ENCODE results near the gene PPP1R15A. TPM values are rescaled to one million over a fixed set of nuclear protein-coding genes. Genes with fewer than 3 reads are reported as not detected.
"Not testable (repeated sequence)": the region's sequence is repeated elsewhere in the genome, so short reads cannot be mapped to it uniquely, and the experiment has no call there.

Gene PPP1R15A
- polyA plus RNA-seq, 1 donor (not counting 4 experiments of a cell fraction or from before 2014, with no cell fraction given), result 36.6 TPM

DNA sequence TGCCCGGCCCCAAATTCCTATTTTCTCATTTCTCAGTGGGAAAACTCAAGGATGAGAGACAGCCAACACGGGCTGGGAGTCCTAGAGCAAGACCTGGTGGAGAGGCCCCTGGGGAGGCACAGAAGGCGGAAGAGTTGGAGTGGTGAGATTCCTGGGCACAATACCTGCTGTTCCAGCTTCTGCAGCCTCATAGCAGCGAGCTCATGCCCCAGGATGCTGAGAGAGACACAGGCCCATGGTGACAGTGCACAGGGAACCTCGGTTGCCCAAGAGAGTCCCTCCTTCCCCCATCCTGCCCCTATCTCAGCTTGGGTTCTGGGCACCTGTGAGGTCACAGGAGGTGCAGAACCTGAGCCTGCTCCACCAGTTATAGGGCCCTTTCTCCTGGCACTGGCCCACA is 25.0 kb downstream of the PPP1R15A start:
- no peak for FAIRE-seq
- Histone ChIP-seq H4K20me1 (ENCODE audit: control insufficient read depth, extremely low read depth, insufficient read depth, low read length) (no peaks in the 10 kb centered on the region), H3K4me3 (ENCODE audit: control insufficient read depth in 2 of 3, extremely low read depth in 1 of 3, insufficient read depth in 2 of 3, low read depth in 1 of 3, low read length in 3 of 3) (no peak overlapping the region), H3K36me3 (ENCODE audit: control insufficient read depth in 2 of 2, extremely low read depth in 1 of 2, insufficient read depth in 2 of 2, low read length in 2 of 2) (no peaks in the 10 kb centered on the region), H3K4me2 (ENCODE audit: control insufficient read depth, extremely low read depth, insufficient read depth, low read depth, low read length) (no peak overlapping the region), H3K79me2 (ENCODE audit: control insufficient read depth, insufficient read depth, low read length) (peaks cover 7% of the 10 kb centered on the region), H3K4me1 (ENCODE audit: control insufficient read depth, extremely low read depth, insufficient read depth, low read length) (peaks cover 6% of the 10 kb centered on the region), H3K27me3 (ENCODE audit: control insufficient read depth, extremely low read depth, insufficient read depth, low read length) (peaks cover 7% of the 10 kb centered on the region), H3K27ac (ENCODE audit: control insufficient read depth, insufficient read depth, low read length) (no peak overlapping the region), H3K9me3 (ENCODE audit: control insufficient read depth, low read depth, low read length) (no peaks in the 10 kb centered on the region), H3K9ac (ENCODE audit: control insufficient read depth, extremely low read depth, insufficient read depth, low read length) (no peak overlapping the region), H3K9me1 (ENCODE audit: control insufficient read depth, extremely low read depth, insufficient read depth, low read length) (no peaks in the 10 kb centered on the region), H2AFZ (ENCODE audit: control insufficient read depth, low read length) (no peak overlapping the region)
- dilution Hi-C loops (cut with MboI; ENCODE audit: extremely low pct_ligation_motif_present, low sequenced_read_pairs), result no loop called here
- no peak for DNase-seq (ENCODE audit: low read depth, low spot score)
- no peak for TF ChIP-seq EZH2 (IDR thresholded peaks at IDR 0.05; ENCODE audit: low read length)
- TF ChIP-seq, protein P1, sequence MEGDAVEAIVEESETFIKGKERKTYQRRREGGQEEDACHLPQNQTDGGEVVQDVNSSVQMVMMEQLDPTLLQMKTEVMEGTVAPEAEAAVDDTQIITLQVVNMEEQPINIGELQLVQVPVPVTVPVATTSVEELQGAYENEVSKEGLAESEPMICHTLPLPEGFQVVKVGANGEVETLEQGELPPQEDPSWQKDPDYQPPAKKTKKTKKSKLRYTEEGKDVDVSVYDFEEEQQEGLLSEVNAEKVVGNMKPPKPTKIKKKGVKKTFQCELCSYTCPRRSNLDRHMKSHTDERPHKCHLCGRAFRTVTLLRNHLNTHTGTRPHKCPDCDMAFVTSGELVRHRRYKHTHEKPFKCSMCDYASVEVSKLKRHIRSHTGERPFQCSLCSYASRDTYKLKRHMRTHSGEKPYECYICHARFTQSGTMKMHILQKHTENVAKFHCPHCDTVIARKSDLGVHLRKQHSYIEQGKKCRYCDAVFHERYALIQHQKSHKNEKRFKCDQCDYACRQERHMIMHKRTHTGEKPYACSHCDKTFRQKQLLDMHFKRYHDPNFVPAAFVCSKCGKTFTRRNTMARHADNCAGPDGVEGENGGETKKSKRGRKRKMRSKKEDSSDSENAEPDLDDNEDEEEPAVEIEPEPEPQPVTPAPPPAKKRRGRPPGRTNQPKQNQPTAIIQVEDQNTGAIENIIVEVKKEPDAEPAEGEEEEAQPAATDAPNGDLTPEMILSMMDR (optimal IDR thresholded peaks at IDR 0.05 in 1 of 3, IDR thresholded peaks at IDR 0.05 in 1 of 3, conservative IDR thresholded peaks at IDR 0.05 in 1 of 3; ENCODE audit: extremely low read depth in 1 of 3, insufficient read depth in 2 of 3, low read length in 3 of 3), result no peak

- H4K20me1 ChIP-seq (ENCODE audit: control insufficient read depth, extremely low read depth, insufficient read depth, low read length); dilution Hi-C loops (cut with MboI; ENCODE audit: extremely low pct_ligation_motif_present, low sequenced_read_pairs); FAIRE-seq; H3K9me1 ChIP-seq (ENCODE audit: control insufficient read depth, extremely low read depth, insufficient read depth, low read length); H3K9me3 ChIP-seq (ENCODE audit: control insufficient read depth, low read depth, low read length); H3K27me3 ChIP-seq (ENCODE audit: control insufficient read depth, extremely low read depth, insufficient read depth, low read length); H3K4me1 ChIP-seq (ENCODE audit: control insufficient read depth, extremely low read depth, insufficient read depth, low read length); DNase-seq (ENCODE audit: low read depth, low spot score); H3K79me2 ChIP-seq (ENCODE audit: control insufficient read depth, insufficient read depth, low read length); H3K36me3 ChIP-seq (ENCODE audit: control insufficient read depth in 2 of 2, extremely low read depth in 1 of 2, insufficient read depth in 2 of 2, low read length in 2 of 2): not testable (repeated sequence)
- peak overlapping the region; percentile 94 for H3K9ac ChIP-seq (ENCODE audit: control insufficient read depth, extremely low read depth, insufficient read depth, low read length)
- peak overlapping the region; percentile 93 for H2AFZ ChIP-seq (ENCODE audit: control insufficient read depth, low read length)
- peak overlapping the region; percentile 97 for H3K4me2 ChIP-seq (ENCODE audit: control insufficient read depth, extremely low read depth, insufficient read depth, low read depth, low read length)
- peak overlapping the region; percentile 89 to 96 (median 96) for H3K4me3 ChIP-seq (ENCODE audit: control insufficient read depth in 2 of 3, extremely low read depth in 1 of 3, insufficient read depth in 2 of 3, low read depth in 1 of 3, low read length in 3 of 3)
- peak overlapping the region; percentile 82 for H3K27ac ChIP-seq (ENCODE audit: control insufficient read depth, insufficient read depth, low read length)
These were observed 27.1 kb downstream of the PPP1R15A start for GRCh38 chr19:48899386-48899749.

GRCh38 chr19:48899781-48900476 is 27.7 kb downstream of the PPP1R15A start, which contains the start of gene NUCB1:
Gene NUCB1, plus strand, starts transcription at chr19:48900312. Its CDS starts 485 bp downstream, at chr19:48900797.
- Histone ChIP-seq H3K9me3 (ENCODE audit: control insufficient read depth, low read depth, low read length) (no peaks in the 10 kb centered on the region), H3K36me3 (ENCODE audit: control insufficient read depth in 2 of 2, extremely low read depth in 1 of 2, insufficient read depth in 2 of 2, low read length in 2 of 2) (peaks cover 0 to 4% of the 10 kb centered on the region in 2 experiments), H2AFZ (ENCODE audit: control insufficient read depth, low read length) (peak within 1 kb of the TSS; percentile 93), H3K9ac (ENCODE audit: control insufficient read depth, extremely low read depth, insufficient read depth, low read length) (peak within 1 kb of the TSS; percentile 94), H3K79me2 (ENCODE audit: control insufficient read depth, insufficient read depth, low read length) (peaks cover 9% of the 10 kb centered on the region), H3K27me3 (ENCODE audit: control insufficient read depth, extremely low read depth, insufficient read depth, low read length) (peaks cover 5% of the 10 kb centered on the region), H3K4me2 (ENCODE audit: control insufficient read depth, extremely low read depth, insufficient read depth, low read depth, low read length) (peak within 1 kb of the TSS; percentile 97), H3K9me1 (ENCODE audit: control insufficient read depth, extremely low read depth, insufficient read depth, low read length) (peaks cover 1% of the 10 kb centered on the region), H3K4me3 (ENCODE audit: control insufficient read depth in 2 of 3, extremely low read depth in 1 of 3, insufficient read depth in 2 of 3, low read depth in 1 of 3, low read length in 3 of 3) (peak within 1 kb of the TSS; percentile 89 to 96 (median 96)), H3K27ac (ENCODE audit: control insufficient read depth, insufficient read depth, low read length) (peak within 1 kb of the TSS; percentile 82), H3K4me1 (ENCODE audit: control insufficient read depth, extremely low read depth, insufficient read depth, low read length) (peaks cover 6% of the 10 kb centered on the region), H4K20me1 (ENCODE audit: control insufficient read depth, extremely low read depth, insufficient read depth, low read length) (no peaks in the 10 kb centered on the region)
- dilution Hi-C loops (cut with MboI; ENCODE audit: extremely low pct_ligation_motif_present, low sequenced_read_pairs), result no loop called here
- peak; percentile 90 for DNase-seq (ENCODE audit: low read depth, low spot score)
- peak; percentile 85 for FAIRE-seq
- no peak for TF ChIP-seq EZH2 (IDR thresholded peaks at IDR 0.05; ENCODE audit: low read length)
- TF ChIP-seq, protein P1 (optimal IDR thresholded peaks at IDR 0.05 in 1 of 3, IDR thresholded peaks at IDR 0.05 in 1 of 3, conservative IDR thresholded peaks at IDR 0.05 in 1 of 3; ENCODE audit: extremely low read depth in 1 of 3, insufficient read depth in 2 of 3, low read length in 3 of 3), result peak in 2 of 3 experiments; percentile 24
